WI38 (cell line): ENCODE measurements around the gene TRMO.

Experiments used
- H3K4me3 ChIP-seq: 2 replicates; pipeline ENCODE4 v1.5.1; 2011; ENCODE audit warnings: low read depth, mild to moderate bottlenecking, control low read depth, low read length
- CTCF ChIP-seq: IDR thresholded peaks from 2 replicates; pipeline ENCODE4 v1.5.1; 2012; ENCODE audit warnings: low read depth, mild to moderate bottlenecking, control low read depth, low read length

TRMO gene

GRCh38 chr9:97900738-97901565, 21.3 kb downstream of the TRMO start:
- H3K4me3 ChIP-seq = no peak overlapping the region
- peak; percentile 66 for TF ChIP-seq CTCF

- H3K4me3 ChIP-seq = no peak overlapping the region
- TF ChIP-seq CTCF = no peak
These were observed 22.1 kb downstream of the TRMO start for GRCh38 chr9:97900103-97900737.

- TF ChIP-seq CTCF = no peak
- H3K4me3 ChIP-seq = no peak overlapping the region
These were observed 26.5 kb downstream of the TRMO start for GRCh38 chr9:97895695-97896332.

- TF ChIP-seq CTCF = no peak
- H3K4me3 ChIP-seq = no peak overlapping the region
These were observed 27.1 kb downstream of the TRMO start for GRCh38 chr9:97895211-97895610.

GRCh38 chr9:97892421-97892820, 29.9 kb downstream of the TRMO start:
- TF ChIP-seq CTCF = no peak
- no peak overlapping the region for H3K4me3 ChIP-seq

- no peak overlapping the region for H3K4me3 ChIP-seq
- TF ChIP-seq CTCF = no peak
These were observed 30.6 kb downstream of the TRMO start for GRCh38 chr9:97891736-97892135.
